ENCODE data around the gene OR10T2. TPM values are rescaled to one million over a fixed set of nuclear protein-coding genes. Genes with fewer than 3 reads are reported as not detected.

Gene OR10T2
- total RNA-seq, 2 experiments from 2014 or later = not detected

Other genes starting within 250 kb of the OR10T2 start
- not detected for gene CD1D, start 218.6 kb downstream of the OR10T2 start, total RNA-seq
- gene CD1A, start 145.0 kb downstream of the OR10T2 start, total RNA-seq = under 1 TPM in 1 of 2 experiments, not detected in 1; 0.20 TPM
- gene CD1C, start 109.5 kb downstream of the OR10T2 start, total RNA-seq = not detected
- not detected for gene CD1B, start 67.9 kb downstream of the OR10T2 start, total RNA-seq
- not detected for gene CD1E, start 45.6 kb downstream of the OR10T2 start, total RNA-seq
- not detected for gene OR10K2, start 26.8 kb upstream of the OR10T2 start, total RNA-seq
- not detected for gene OR10K1, start 62.4 kb upstream of the OR10T2 start, total RNA-seq
- not detected for gene OR10R2, start 72.8 kb upstream of the OR10T2 start, total RNA-seq
- not detected for gene OR6Y1, start 154.9 kb upstream of the OR10T2 start, total RNA-seq
- not detected for gene OR6P1, start 171.1 kb upstream of the OR10T2 start, total RNA-seq
- gene OR10X1, start 180.4 kb upstream of the OR10T2 start, total RNA-seq = not detected
- gene OR10Z1, start 205.8 kb upstream of the OR10T2 start, total RNA-seq = not detected